Gastroesophageal sphincter (tissue), 4 donors: ENCODE results near the gene CEP97. TPM values are rescaled to one million over a fixed set of nuclear protein-coding genes. Genes with fewer than 3 reads are reported as not detected.
A peak's percentile ranks its signal among the peaks of the same experiment; 100 is the strongest.

Experiments used
- ATAC-seq: fragments of 150-250 bp; one replicate; pipeline ENCODE4 v1.9.1; 2016; ENCODE audit warnings: mild to moderate bottlenecking, moderate library complexity
- H3K27ac ChIP-seq, 4 donors: fragments of 200-600 bp; sonication (generic) in 3 of 4; 1 replicate in 3 of 4; 2 replicates in 1 of 4; pipeline ENCODE4 v1.5.1; 2016 to 2019
- H3K27me3 ChIP-seq: fragments of 200-600 bp; sonication (generic); one replicate; pipeline ENCODE4 v1.5.1; 2019
- H3K36me3 ChIP-seq, 2 donors: fragments of 200-600 bp; sonication (generic); one replicate each; pipeline ENCODE4 v1.5.1; 2019; ENCODE audit warnings: control low read depth in 1 of 2
- H3K4me1 ChIP-seq, 3 donors: fragments of 200-600 bp; sonication (generic); 1 replicate in 2 of 3; 2 replicates in 1 of 3; pipeline ENCODE4 v1.5.1; 2016 to 2019; ENCODE audit warnings: control low read depth in 2 of 3
- H3K4me3 ChIP-seq, 2 donors: fragments of 200-600 bp; sonication (generic); one replicate each; pipeline ENCODE4 v1.5.1; 2019; ENCODE audit warnings: mild to moderate bottlenecking in 1 of 2, moderate library complexity in 1 of 2
- H3K9me3 ChIP-seq, 3 donors: fragments of 200-600 bp; sonication (generic); one replicate each; pipeline ENCODE4 v1.5.1; 2017 to 2019; ENCODE audit warnings: control low read depth in 2 of 3
- EP300 ChIP-seq: sonication (generic); formaldehyde crosslinking; IDR thresholded peaks from one replicate; pipeline ENCODE4 v1.6.1; 2017; ENCODE audit warnings: antibody characterized with exemption, mild to moderate bottlenecking
- POLR2A ChIP-seq, 2 donors: fragments of 450-650 bp; IDR thresholded peaks; one replicate each; pipeline ENCODE4 v1.6.1; 2017; ENCODE audit warnings: antibody characterized with exemption in 2 of 2, mild to moderate bottlenecking in 2 of 2, moderate library complexity in 1 of 2
- POLR2AphosphoS5 ChIP-seq: sonication (generic); formaldehyde crosslinking; IDR thresholded peaks from one replicate; pipeline ENCODE4 v1.6.1; 2017; ENCODE audit warnings: antibody characterized with exemption
- WGBS, 2 donors: methylation state at CpG; one replicate each; pipeline ENCODE4 v1.1.5; 2018; ENCODE audit warnings: low coverage in 1 of 2; 5-methylcytosine and 5-hydroxymethylcytosine counted together
- total RNA-seq, 4 donors: library from RNA; depleted of rRNA; stranded (reverse); fragments of >200 nt; gene quantifications; one replicate each; pipeline ENCODE4 v1.1.0, GENCODE V29; 2016
- TF ChIP-seq, protein P1 (sequence below), 4 experiments: fragments of 200-600 bp in 2 of 4; fragments of 450-650 bp in 2 of 4; sonication (generic) in 1 of 4; IDR thresholded peaks; one replicate each; pipeline ENCODE4 v1.5.1; 2017 to 2019; ENCODE audit warnings: antibody characterized with exemption in 4 of 4, mild to moderate bottlenecking in 2 of 4, moderate library complexity in 2 of 4

CEP97 gene
- total RNA-seq, 4 donors from 2014 or later, result 7.8 to 11.4 (median 8.8) TPM

GRCh38 chr3:101806491-101806890 lies 82.1 kb downstream of the CEP97 start:
- H3K27me3 ChIP-seq, result no peaks in the 10 kb centered on the region
- H3K4me1 ChIP-seq, result peaks cover 0 to 42% (median 7%) of the 10 kb centered on the region in 3 donors
- no peaks in the 10 kb centered on the region for H3K9me3 ChIP-seq
- H3K27ac ChIP-seq, result no peak overlapping the region
- no peak for ATAC-seq
- WGBS, 2 donors, result 80 to 92% methylated on average over 1 of the region's 1 CpG
- H3K36me3 ChIP-seq, result peaks cover 0 to 31% of the 10 kb centered on the region in 2 donors
- H3K4me3 ChIP-seq, result no peak overlapping the region
- TF ChIP-seq, protein P1, sequence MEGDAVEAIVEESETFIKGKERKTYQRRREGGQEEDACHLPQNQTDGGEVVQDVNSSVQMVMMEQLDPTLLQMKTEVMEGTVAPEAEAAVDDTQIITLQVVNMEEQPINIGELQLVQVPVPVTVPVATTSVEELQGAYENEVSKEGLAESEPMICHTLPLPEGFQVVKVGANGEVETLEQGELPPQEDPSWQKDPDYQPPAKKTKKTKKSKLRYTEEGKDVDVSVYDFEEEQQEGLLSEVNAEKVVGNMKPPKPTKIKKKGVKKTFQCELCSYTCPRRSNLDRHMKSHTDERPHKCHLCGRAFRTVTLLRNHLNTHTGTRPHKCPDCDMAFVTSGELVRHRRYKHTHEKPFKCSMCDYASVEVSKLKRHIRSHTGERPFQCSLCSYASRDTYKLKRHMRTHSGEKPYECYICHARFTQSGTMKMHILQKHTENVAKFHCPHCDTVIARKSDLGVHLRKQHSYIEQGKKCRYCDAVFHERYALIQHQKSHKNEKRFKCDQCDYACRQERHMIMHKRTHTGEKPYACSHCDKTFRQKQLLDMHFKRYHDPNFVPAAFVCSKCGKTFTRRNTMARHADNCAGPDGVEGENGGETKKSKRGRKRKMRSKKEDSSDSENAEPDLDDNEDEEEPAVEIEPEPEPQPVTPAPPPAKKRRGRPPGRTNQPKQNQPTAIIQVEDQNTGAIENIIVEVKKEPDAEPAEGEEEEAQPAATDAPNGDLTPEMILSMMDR (IDR thresholded peaks at IDR 0.05), result no peak
- TF ChIP-seq POLR2AphosphoS5 (no peak), EP300 (no peak), POLR2A (IDR thresholded peaks at IDR 0.05) (no peak)

DNA sequence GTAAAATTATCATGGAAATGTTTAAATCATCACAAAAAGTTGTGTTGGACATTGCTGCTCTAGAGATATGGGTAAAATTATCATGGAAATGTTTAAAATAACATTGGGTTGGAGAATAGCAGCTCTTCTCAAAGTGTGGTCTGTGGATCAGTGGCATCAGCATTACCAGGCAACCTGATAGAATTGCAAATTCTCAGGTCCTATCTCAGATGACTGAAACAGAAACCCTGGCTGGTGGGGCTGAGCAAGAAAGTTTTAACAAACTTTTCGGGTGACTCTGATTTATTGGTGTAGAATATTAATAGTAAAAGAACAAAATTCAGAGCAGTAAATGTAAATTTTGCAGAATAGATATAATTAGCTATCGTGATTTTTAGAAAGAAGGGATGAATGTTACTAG lies 83.5 kb downstream of the CEP97 start:
- WGBS, 2 donors, result 77 to 97% methylated on average over 2 of the region's 2 CpGs
- H3K36me3 ChIP-seq, result peaks cover 0 to 23% of the 10 kb centered on the region in 2 donors
- H3K27me3 ChIP-seq, result no peaks in the 10 kb centered on the region
- H3K4me3 ChIP-seq, result no peak overlapping the region
- peaks cover 0 to 41% (median 7%) of the 10 kb centered on the region in 3 donors for H3K4me1 ChIP-seq
- H3K27ac ChIP-seq, result no peak overlapping the region
- H3K9me3 ChIP-seq, result no peaks in the 10 kb centered on the region
- TF ChIP-seq POLR2AphosphoS5 (no peak), POLR2A (IDR thresholded peaks at IDR 0.05) (no peak), EP300 (no peak)
- ATAC-seq, result no peak

DNA sequence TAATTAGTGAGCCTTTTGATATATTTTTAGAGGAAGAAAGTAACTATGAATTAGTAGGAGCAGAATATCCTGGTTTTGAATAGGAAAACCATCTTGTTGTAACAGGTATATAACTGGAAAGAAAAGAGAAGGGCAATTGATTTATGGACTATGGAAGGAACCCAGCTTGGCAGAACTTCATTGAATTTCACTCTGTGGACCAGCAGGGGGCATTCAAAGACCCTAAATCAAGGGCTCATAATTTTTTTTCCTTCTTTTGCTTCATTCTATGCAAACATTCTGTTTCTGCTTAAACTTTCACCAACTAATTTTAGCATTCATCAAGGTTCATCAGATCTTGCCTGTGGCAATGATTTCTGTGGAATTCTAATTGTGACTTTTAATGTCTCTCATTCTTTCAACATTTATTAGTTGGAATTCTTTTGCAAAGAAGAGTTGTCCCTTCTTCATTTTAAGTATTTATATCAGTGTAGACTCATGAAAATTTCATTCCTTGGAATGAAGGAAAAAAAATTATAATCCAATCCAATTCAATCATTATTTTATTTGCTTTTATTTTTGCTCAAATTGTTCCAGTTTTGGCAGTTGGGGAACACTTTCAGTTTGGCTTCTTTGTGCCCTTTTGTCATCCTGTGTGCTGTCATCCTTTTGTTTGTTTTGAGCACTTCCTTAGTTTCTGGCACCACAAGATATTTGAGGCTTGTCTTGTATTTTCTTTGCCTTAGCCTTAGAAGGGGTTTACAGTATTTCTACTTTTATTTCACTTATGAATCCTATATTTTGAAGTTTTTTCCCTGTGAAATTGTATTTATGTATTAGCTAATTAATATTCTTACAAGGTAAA lies 85.0 kb downstream of the CEP97 start:
- no peaks in the 10 kb centered on the region for H3K9me3 ChIP-seq
- H3K36me3 ChIP-seq, result peaks cover 0 to 16% of the 10 kb centered on the region in 2 donors
- no peaks in the 10 kb centered on the region for H3K27me3 ChIP-seq
- H3K4me1 ChIP-seq, result peaks cover 0 to 45% (median 11%) of the 10 kb centered on the region in 3 donors
- TF ChIP-seq, protein P1 (IDR thresholded peaks at IDR 0.05), result peak; percentile 45 to 77 (median 72)
- no peak for TF ChIP-seq POLR2A (IDR thresholded peaks at IDR 0.05)
- no peak overlapping the region for H3K4me3 ChIP-seq
- ATAC-seq, result peak; percentile 58
- peak overlapping the region in 2 of 4 donors; percentile 37 to 43 for H3K27ac ChIP-seq

DNA sequence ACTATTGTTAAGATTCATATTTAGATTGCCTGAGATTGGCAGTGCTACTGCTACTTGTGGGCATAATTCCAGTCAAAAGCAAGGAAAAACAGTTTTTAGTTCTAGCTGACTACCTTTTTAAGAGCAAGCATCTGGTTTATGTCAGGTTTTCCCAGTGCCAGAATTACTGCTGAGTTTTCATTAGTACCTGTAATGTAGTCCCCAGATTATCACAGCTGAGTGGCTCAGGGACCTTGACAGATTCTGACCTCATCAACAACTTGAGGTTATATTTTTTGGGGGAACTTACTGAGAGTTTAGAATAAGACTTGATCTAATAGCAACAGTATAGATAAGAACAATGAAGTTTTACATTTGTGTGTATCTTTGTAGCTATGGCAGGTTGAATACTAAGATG lies 85.6 kb downstream of the CEP97 start:
- TF ChIP-seq, protein P1 (IDR thresholded peaks at IDR 0.05), result no peak
- peak; percentile 46 for TF ChIP-seq POLR2AphosphoS5
- Histone ChIP-seq H3K27ac (peak overlapping the region in 2 of 4 donors; percentile 21 to 37), H3K36me3 (peaks cover 0 to 16% of the 10 kb centered on the region in 2 donors), H3K4me3 (no peak overlapping the region), H3K27me3 (no peaks in the 10 kb centered on the region), H3K4me1 (peaks cover 0 to 52% (median 17%) of the 10 kb centered on the region in 3 donors), H3K9me3 (no peaks in the 10 kb centered on the region)
- no peak for ATAC-seq

DNA sequence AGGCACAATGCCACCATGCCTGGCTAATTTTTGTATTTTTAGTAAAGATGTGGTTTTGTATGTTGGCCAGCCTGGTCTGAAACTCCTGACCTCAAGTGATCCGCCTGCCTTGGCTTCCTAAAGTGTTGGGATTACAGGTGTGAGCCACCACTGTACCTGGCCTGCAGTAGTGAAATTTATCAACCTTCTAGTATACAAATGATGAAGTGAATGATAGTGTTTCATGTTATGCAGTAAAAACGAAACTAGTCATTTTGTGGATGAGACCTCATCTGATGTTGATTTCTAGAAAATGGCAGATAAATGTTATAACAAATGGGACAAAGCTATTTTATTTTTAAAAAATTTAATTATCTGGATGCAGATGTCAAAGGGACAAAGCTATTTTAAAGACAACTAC lies 87.5 kb downstream of the CEP97 start:
- no peak for TF ChIP-seq EP300
- no peak for TF ChIP-seq POLR2A (IDR thresholded peaks at IDR 0.05)
- TF ChIP-seq, protein P1 (IDR thresholded peaks at IDR 0.05), result no peak
- TF ChIP-seq POLR2AphosphoS5, result no peak
- H3K4me3 ChIP-seq, result no peak overlapping the region
- 58 to 100% methylated on average over 1 of the region's 2 CpGs for WGBS, 2 donors
- H3K4me1 ChIP-seq, result peaks cover 0 to 57% (median 17%) of the 10 kb centered on the region in 3 donors
- ATAC-seq, result no peak
- no peak overlapping the region for H3K27ac ChIP-seq
- H3K9me3 ChIP-seq, result no peaks in the 10 kb centered on the region
- H3K36me3 ChIP-seq, result peaks cover 0 to 12% of the 10 kb centered on the region in 2 donors
- H3K27me3 ChIP-seq, result no peaks in the 10 kb centered on the region
